ENCODE results near the gene SCAMP1.

DNA sequence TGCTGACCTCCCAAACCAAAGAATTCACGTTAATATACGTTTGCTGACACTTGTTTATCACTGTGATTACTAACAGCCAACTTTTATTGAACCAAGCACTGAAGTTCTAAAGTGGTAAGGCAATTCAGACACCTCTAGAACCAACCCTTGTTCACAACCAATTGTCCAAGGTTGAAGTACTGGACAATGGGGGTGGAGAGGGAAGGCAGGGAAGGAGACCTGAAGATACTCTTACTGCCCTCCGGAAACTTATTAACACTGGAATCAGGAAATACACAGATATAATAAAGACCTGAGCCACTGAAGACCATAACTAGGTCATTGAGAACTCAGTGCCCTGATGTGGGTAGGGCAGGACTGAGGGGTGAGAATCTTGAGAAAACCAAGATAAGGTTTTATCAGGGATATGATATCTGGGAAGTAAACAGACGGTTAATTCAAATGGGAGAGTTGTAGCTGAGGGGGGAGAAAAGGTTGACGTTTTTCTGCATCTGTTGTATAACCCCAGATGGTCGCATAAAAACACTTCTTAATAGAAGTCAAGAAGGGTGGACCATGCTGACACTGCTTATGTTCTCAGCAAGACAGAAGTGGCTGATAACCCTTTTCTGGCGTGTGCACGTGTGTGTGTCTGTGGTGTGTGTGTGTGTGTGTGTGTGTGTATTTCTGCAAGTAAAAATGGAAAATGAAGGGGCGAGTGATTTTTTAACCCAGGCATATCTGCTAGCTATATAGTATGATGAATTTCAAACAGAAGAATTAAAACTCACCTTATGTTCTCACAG lies 162.3 kb downstream of the SCAMP1 start:
- TF ChIP-seq POLR2A (IDR thresholded peaks at IDR 0.05): no peak
- TF ChIP-seq, protein P1, sequence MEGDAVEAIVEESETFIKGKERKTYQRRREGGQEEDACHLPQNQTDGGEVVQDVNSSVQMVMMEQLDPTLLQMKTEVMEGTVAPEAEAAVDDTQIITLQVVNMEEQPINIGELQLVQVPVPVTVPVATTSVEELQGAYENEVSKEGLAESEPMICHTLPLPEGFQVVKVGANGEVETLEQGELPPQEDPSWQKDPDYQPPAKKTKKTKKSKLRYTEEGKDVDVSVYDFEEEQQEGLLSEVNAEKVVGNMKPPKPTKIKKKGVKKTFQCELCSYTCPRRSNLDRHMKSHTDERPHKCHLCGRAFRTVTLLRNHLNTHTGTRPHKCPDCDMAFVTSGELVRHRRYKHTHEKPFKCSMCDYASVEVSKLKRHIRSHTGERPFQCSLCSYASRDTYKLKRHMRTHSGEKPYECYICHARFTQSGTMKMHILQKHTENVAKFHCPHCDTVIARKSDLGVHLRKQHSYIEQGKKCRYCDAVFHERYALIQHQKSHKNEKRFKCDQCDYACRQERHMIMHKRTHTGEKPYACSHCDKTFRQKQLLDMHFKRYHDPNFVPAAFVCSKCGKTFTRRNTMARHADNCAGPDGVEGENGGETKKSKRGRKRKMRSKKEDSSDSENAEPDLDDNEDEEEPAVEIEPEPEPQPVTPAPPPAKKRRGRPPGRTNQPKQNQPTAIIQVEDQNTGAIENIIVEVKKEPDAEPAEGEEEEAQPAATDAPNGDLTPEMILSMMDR (IDR thresholded peaks at IDR 0.05): no peak

Data from uterus (tissue), 2 donors.